ENCODE measurements around the gene AGO4. TPM values are rescaled to one million over a fixed set of nuclear protein-coding genes. Genes with fewer than 3 reads are reported as not detected.

The AGO4 gene
- total RNA-seq, 1 experiment from 2014 or later: 7.6 TPM

- no peak overlapping the region for H2AFZ ChIP-seq (ENCODE audit: low read length)
- H3K79me2 ChIP-seq (ENCODE audit: low read length): no peaks in the 10 kb centered on the region
- no peaks in the 10 kb centered on the region for H3K27me3 ChIP-seq (ENCODE audit: low read length)
- no peak for DNase-seq
- no peak overlapping the region for H3K9ac ChIP-seq (ENCODE audit: low read length)
- H3K9me2 ChIP-seq (replicated peaks; ENCODE audit: insufficient read depth, low read length): no peaks in the 10 kb centered on the region
- H3K4me3 ChIP-seq (ENCODE audit: low read length): no peak overlapping the region
- H4K20me1 ChIP-seq (ENCODE audit: insufficient read depth, low read depth, low read length): no peaks in the 10 kb centered on the region
- no peaks in the 10 kb centered on the region for H3K9me3 ChIP-seq (ENCODE audit: low read length)
- H3K4me2 ChIP-seq (ENCODE audit: low read depth, low read length, poor library complexity, severe bottlenecking): no peak overlapping the region
- H3K27ac ChIP-seq (ENCODE audit: low read length): no peak overlapping the region
- H3K4me1 ChIP-seq (ENCODE audit: low read length): no peaks in the 10 kb centered on the region
- no peaks in the 10 kb centered on the region for H3K36me3 ChIP-seq (ENCODE audit: insufficient read depth, low read length)
These were observed 42.2 kb downstream of the AGO4 start for GRCh38 chr1:35850051-35850450.

DNA sequence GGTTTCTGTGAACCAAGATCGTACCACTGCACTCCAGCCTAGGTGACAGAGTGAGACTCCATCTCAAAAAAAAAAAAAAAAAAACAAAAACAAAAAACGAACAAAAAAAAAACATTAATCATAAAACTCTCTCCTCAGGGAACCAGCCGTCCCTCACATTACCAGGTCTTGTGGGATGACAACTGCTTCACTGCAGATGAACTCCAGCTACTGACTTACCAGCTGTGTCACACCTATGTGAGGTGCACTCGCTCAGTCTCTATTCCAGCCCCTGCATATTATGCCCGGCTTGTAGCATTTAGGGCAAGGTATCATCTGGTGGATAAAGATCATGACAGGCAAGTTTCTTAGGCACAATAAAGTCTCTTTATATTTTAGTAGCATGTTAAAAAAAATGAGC, 42.9 kb downstream of the AGO4 start:
- H2AFZ ChIP-seq (ENCODE audit: low read length): no peak overlapping the region
- no peaks in the 10 kb centered on the region for H3K36me3 ChIP-seq (ENCODE audit: insufficient read depth, low read length)
- no peaks in the 10 kb centered on the region for H3K27me3 ChIP-seq (ENCODE audit: low read length)
- no peaks in the 10 kb centered on the region for H4K20me1 ChIP-seq (ENCODE audit: insufficient read depth, low read depth, low read length)
- H3K9me2 ChIP-seq (replicated peaks; ENCODE audit: insufficient read depth, low read length): no peaks in the 10 kb centered on the region
- no peak for DNase-seq
- H3K4me2 ChIP-seq (ENCODE audit: low read depth, low read length, poor library complexity, severe bottlenecking): no peak overlapping the region
- H3K9me3 ChIP-seq (ENCODE audit: low read length): no peaks in the 10 kb centered on the region
- H3K4me1 ChIP-seq (ENCODE audit: low read length): no peaks in the 10 kb centered on the region
- H3K4me3 ChIP-seq (ENCODE audit: low read length): no peak overlapping the region
- H3K27ac ChIP-seq (ENCODE audit: low read length): no peak overlapping the region
- no peak overlapping the region for H3K9ac ChIP-seq (ENCODE audit: low read length)
- H3K79me2 ChIP-seq (ENCODE audit: low read length): no peaks in the 10 kb centered on the region

DNA sequence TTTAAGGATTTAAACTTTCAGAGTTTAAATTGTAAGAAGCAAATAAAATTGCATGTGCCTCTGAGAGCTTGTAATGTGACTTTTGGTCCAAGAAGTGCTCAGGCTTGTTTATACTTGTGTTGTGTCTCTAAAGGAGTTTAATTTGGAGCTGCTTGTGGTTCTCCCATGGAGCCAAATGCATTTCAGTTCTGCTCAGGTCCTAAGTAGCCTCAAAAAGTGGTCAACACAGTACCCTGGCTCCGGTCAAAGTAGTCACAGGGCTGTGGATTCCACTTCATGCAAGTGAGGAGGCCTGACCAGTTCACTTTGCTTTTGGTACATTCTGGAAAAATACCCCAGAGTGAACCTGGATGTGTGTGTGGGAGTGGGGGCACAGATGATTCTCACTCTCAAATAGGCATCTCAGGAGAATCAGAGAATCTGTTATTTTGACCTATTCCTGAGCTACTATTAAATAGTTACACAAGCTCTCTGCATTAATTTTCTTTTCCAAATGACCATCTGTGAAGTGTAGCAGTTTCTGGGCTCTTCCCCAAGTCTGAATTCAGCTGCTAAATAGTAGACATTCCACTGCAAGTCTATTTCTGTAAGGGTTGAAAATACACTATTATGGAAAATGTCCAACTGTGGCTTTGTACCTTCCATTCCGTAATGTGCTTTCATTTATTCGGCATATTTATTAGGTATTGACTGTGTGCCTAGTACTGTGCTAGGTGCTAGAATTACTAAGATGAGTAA, 43.5 kb downstream of the AGO4 start:
- Histone ChIP-seq H2AFZ (ENCODE audit: low read length) (no peak overlapping the region), H3K4me1 (ENCODE audit: low read length) (peaks cover 6% of the 10 kb centered on the region), H3K4me2 (ENCODE audit: low read depth, low read length, poor library complexity, severe bottlenecking) (no peak overlapping the region), H3K9me3 (ENCODE audit: low read length) (no peaks in the 10 kb centered on the region), H3K27me3 (ENCODE audit: low read length) (no peaks in the 10 kb centered on the region), H3K27ac (ENCODE audit: low read length) (no peak overlapping the region), H3K4me3 (ENCODE audit: low read length) (no peak overlapping the region), H3K9ac (ENCODE audit: low read length) (no peak overlapping the region), H3K36me3 (ENCODE audit: insufficient read depth, low read length) (no peaks in the 10 kb centered on the region), H3K79me2 (ENCODE audit: low read length) (no peaks in the 10 kb centered on the region), H4K20me1 (ENCODE audit: insufficient read depth, low read depth, low read length) (no peaks in the 10 kb centered on the region), H3K9me2 (replicated peaks; ENCODE audit: insufficient read depth, low read length) (no peaks in the 10 kb centered on the region)
- DNase-seq: no peak

DNA sequence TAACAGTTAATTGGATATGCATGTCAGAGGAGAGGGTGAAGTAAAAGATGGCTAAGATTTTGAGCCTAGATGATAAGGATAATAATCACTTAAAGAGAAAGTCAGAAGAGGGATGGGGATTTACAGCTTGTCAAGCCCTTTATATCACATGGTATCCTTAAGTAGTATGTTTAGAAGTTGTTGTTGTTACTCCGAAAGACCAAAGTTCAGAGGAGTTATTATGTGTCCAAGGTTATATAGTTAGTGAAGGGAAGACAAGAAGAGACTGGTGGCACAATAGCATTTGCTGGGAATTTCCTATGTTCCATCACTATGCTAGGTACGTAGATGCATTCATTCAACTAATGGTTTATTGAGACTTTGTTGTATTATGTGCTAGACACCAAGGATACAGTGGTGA, 44.4 kb downstream of the AGO4 start:
- H3K27ac ChIP-seq (ENCODE audit: low read length): no peak overlapping the region
- peaks cover 12% of the 10 kb centered on the region for H3K4me1 ChIP-seq (ENCODE audit: low read length)
- H2AFZ ChIP-seq (ENCODE audit: low read length): no peak overlapping the region
- H3K9ac ChIP-seq (ENCODE audit: low read length): no peak overlapping the region
- no peaks in the 10 kb centered on the region for H4K20me1 ChIP-seq (ENCODE audit: insufficient read depth, low read depth, low read length)
- H3K4me3 ChIP-seq (ENCODE audit: low read length): no peak overlapping the region
- H3K9me2 ChIP-seq (replicated peaks; ENCODE audit: insufficient read depth, low read length): no peaks in the 10 kb centered on the region
- no peaks in the 10 kb centered on the region for H3K79me2 ChIP-seq (ENCODE audit: low read length)
- DNase-seq: no peak
- no peaks in the 10 kb centered on the region for H3K27me3 ChIP-seq (ENCODE audit: low read length)
- H3K36me3 ChIP-seq (ENCODE audit: insufficient read depth, low read length): no peaks in the 10 kb centered on the region
- no peaks in the 10 kb centered on the region for H3K9me3 ChIP-seq (ENCODE audit: low read length)
- H3K4me2 ChIP-seq (ENCODE audit: low read depth, low read length, poor library complexity, severe bottlenecking): no peak overlapping the region

GRCh38 chr1:35854989-35855700, 47.3 kb downstream of the AGO4 start:
- peaks cover 15% of the 10 kb centered on the region for H3K4me1 ChIP-seq (ENCODE audit: low read length)
- H3K4me2 ChIP-seq (ENCODE audit: low read depth, low read length, poor library complexity, severe bottlenecking): no peak overlapping the region
- no peaks in the 10 kb centered on the region for H3K9me3 ChIP-seq (ENCODE audit: low read length)
- H3K79me2 ChIP-seq (ENCODE audit: low read length): no peaks in the 10 kb centered on the region
- no peaks in the 10 kb centered on the region for H4K20me1 ChIP-seq (ENCODE audit: insufficient read depth, low read depth, low read length)
- H3K27ac ChIP-seq (ENCODE audit: low read length): no peak overlapping the region
- H3K9me2 ChIP-seq (replicated peaks; ENCODE audit: insufficient read depth, low read length): no peaks in the 10 kb centered on the region
- H3K9ac ChIP-seq (ENCODE audit: low read length): no peak overlapping the region
- H2AFZ ChIP-seq (ENCODE audit: low read length): no peak overlapping the region
- H3K36me3 ChIP-seq (ENCODE audit: insufficient read depth, low read length): no peaks in the 10 kb centered on the region
- no peak for DNase-seq
- no peak overlapping the region for H3K4me3 ChIP-seq (ENCODE audit: low read length)
- H3K27me3 ChIP-seq (ENCODE audit: low read length): no peaks in the 10 kb centered on the region

DNA sequence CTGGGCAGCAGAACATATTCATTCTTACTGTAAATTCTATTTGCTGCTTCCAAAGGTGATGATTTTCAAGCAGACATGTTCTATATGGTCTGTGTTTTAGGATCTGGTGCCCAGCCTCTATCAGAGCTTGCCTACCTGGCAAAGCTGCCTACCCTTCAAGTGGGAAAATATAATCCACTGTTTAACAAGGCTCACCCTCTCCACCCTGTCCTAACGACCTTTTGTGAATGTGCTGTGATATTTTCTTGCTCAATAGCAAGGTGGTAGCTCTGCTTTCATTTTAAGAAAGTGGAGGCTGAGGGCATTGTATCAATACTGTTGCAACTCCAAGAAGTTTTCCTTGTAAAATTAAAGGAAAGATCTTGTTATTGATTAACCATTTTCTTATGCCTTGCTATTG, 49.1 kb downstream of the AGO4 start:
- H3K9me2 ChIP-seq (replicated peaks; ENCODE audit: insufficient read depth, low read length): no peaks in the 10 kb centered on the region
- no peaks in the 10 kb centered on the region for H4K20me1 ChIP-seq (ENCODE audit: insufficient read depth, low read depth, low read length)
- H3K4me2 ChIP-seq (ENCODE audit: low read depth, low read length, poor library complexity, severe bottlenecking): no peak overlapping the region
- no peaks in the 10 kb centered on the region for H3K79me2 ChIP-seq (ENCODE audit: low read length)
- H3K27me3 ChIP-seq (ENCODE audit: low read length): no peaks in the 10 kb centered on the region
- H3K36me3 ChIP-seq (ENCODE audit: insufficient read depth, low read length): no peaks in the 10 kb centered on the region
- no peaks in the 10 kb centered on the region for H3K9me3 ChIP-seq (ENCODE audit: low read length)
- peaks cover 22% of the 10 kb centered on the region for H3K4me1 ChIP-seq (ENCODE audit: low read length)
- no peak overlapping the region for H3K27ac ChIP-seq (ENCODE audit: low read length)
- H2AFZ ChIP-seq (ENCODE audit: low read length): no peak overlapping the region
- no peak overlapping the region for H3K9ac ChIP-seq (ENCODE audit: low read length)
- no peak overlapping the region for H3K4me3 ChIP-seq (ENCODE audit: low read length)
- DNase-seq: no peak

DNA sequence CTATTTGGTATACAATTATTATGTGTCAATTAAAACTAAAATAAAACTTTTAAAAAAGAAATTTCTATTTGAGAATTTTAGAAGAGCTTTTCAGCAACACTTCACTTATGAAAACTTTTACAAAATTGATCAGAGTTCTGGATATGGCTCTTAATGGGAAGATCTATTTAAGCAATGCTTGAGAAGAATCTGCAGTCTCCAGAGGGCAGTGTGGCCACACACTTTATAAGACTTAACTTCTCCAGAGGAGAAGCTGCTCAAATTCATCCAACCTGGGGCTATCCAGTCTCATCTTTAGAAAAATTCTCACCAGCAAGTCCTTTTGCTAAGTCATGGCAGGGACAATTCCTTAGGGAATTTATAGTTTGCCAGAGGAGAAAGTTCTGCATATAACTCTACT, 50.0 kb downstream of the AGO4 start:
- Histone ChIP-seq H4K20me1 (ENCODE audit: insufficient read depth, low read depth, low read length) (no peaks in the 10 kb centered on the region), H3K27me3 (ENCODE audit: low read length) (no peaks in the 10 kb centered on the region), H3K36me3 (ENCODE audit: insufficient read depth, low read length) (no peaks in the 10 kb centered on the region), H3K9me3 (ENCODE audit: low read length) (no peaks in the 10 kb centered on the region), H3K79me2 (ENCODE audit: low read length) (no peaks in the 10 kb centered on the region), H3K9ac (ENCODE audit: low read length) (no peak overlapping the region), H3K9me2 (replicated peaks; ENCODE audit: insufficient read depth, low read length) (no peaks in the 10 kb centered on the region), H3K27ac (ENCODE audit: low read length) (no peak overlapping the region), H2AFZ (ENCODE audit: low read length) (no peak overlapping the region), H3K4me2 (ENCODE audit: low read depth, low read length, poor library complexity, severe bottlenecking) (no peak overlapping the region), H3K4me1 (ENCODE audit: low read length) (peaks cover 22% of the 10 kb centered on the region), H3K4me3 (ENCODE audit: low read length) (no peak overlapping the region)
- DNase-seq: peak; percentile 61

DNA sequence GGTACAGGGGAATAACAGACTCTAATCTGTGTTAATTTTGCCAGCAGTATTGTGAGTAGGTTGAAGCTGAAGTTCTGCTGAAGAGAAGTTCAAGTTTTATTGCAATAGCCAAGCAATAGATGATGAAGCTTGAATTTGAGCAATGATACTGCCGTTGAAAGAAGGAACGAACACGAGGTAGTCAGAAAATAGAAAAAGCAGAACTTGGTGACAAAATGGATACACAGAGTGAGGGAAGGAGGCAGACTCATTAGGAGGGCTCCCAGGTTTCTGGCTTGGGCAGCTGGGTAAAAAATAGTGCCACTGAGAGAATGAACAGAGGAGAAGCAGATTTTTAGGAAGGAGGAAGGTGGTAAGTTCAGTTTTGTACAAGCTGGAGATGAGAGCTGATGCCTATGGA, 52.9 kb downstream of the AGO4 start:
- no peak overlapping the region for H3K4me2 ChIP-seq (ENCODE audit: low read depth, low read length, poor library complexity, severe bottlenecking)
- H4K20me1 ChIP-seq (ENCODE audit: insufficient read depth, low read depth, low read length): no peaks in the 10 kb centered on the region
- DNase-seq: no peak
- peak overlapping the region; percentile 18; the same call in 1 of the 2 replicates for H3K9ac ChIP-seq (ENCODE audit: low read length)
- no peaks in the 10 kb centered on the region for H3K36me3 ChIP-seq (ENCODE audit: insufficient read depth, low read length)
- no peak overlapping the region for H3K4me3 ChIP-seq (ENCODE audit: low read length)
- H3K9me2 ChIP-seq (replicated peaks; ENCODE audit: insufficient read depth, low read length): no peaks in the 10 kb centered on the region
- H3K79me2 ChIP-seq (ENCODE audit: low read length): no peaks in the 10 kb centered on the region
- H3K27ac ChIP-seq (ENCODE audit: low read length): no peak overlapping the region
- peaks cover 22% of the 10 kb centered on the region for H3K4me1 ChIP-seq (ENCODE audit: low read length)
- no peaks in the 10 kb centered on the region for H3K27me3 ChIP-seq (ENCODE audit: low read length)
- peak overlapping the region; percentile 48; the same call in 1 of the 2 replicates for H2AFZ ChIP-seq (ENCODE audit: low read length)
- no peaks in the 10 kb centered on the region for H3K9me3 ChIP-seq (ENCODE audit: low read length)

Measured in Karpas-422 (cell line).